ENCODE results near the gene TCAF1. TPM values are rescaled to one million over a fixed set of nuclear protein-coding genes. Genes with fewer than 3 reads are reported as not detected.
"Not testable (repeated sequence)": the region's sequence is repeated elsewhere in the genome, so short reads cannot be mapped to it uniquely, and the experiment has no call there.

Gene TCAF1
- polyA plus RNA-seq, 1 donor (not counting 4 experiments of a cell fraction or from before 2014, with no cell fraction given): 13.3 TPM

GRCh38 chr7:143846692-143847091, 55.3 kb downstream of the TCAF1 start:
- H3K9me1 ChIP-seq (ENCODE audit: control insufficient read depth, extremely low read depth, insufficient read depth, low read length): no peaks in the 10 kb centered on the region
- no peak overlapping the region for H3K4me3 ChIP-seq (ENCODE audit: control insufficient read depth in 2 of 3, extremely low read depth in 1 of 3, insufficient read depth in 2 of 3, low read depth in 1 of 3, low read length in 3 of 3)
- H3K27ac ChIP-seq (ENCODE audit: control insufficient read depth, insufficient read depth, low read length): no peak overlapping the region
- H3K4me2 ChIP-seq (ENCODE audit: control insufficient read depth, extremely low read depth, insufficient read depth, low read depth, low read length): no peak overlapping the region
- FAIRE-seq (no peak), DNase-seq (ENCODE audit: low read depth, low spot score) (no peak)
- dilution Hi-C loops (cut with MboI; ENCODE audit: extremely low pct_ligation_motif_present, low sequenced_read_pairs): no loop called here
- TF ChIP-seq EZH2 (IDR thresholded peaks at IDR 0.05; ENCODE audit: low read length) (no peak), CTCF (optimal IDR thresholded peaks at IDR 0.05 in 1 of 3, IDR thresholded peaks at IDR 0.05 in 1 of 3, conservative IDR thresholded peaks at IDR 0.05 in 1 of 3; ENCODE audit: extremely low read depth in 1 of 3, insufficient read depth in 2 of 3, low read length in 3 of 3) (no peak)
- H2AFZ ChIP-seq (ENCODE audit: control insufficient read depth, low read length): no peak overlapping the region
- H3K9me3 ChIP-seq (ENCODE audit: control insufficient read depth, low read depth, low read length): no peaks in the 10 kb centered on the region
- H3K27me3 ChIP-seq (ENCODE audit: control insufficient read depth, extremely low read depth, insufficient read depth, low read length): no peaks in the 10 kb centered on the region
- no peaks in the 10 kb centered on the region for H4K20me1 ChIP-seq (ENCODE audit: control insufficient read depth, extremely low read depth, insufficient read depth, low read length)
- H3K79me2 ChIP-seq (ENCODE audit: control insufficient read depth, insufficient read depth, low read length): no peaks in the 10 kb centered on the region
- H3K36me3 ChIP-seq (ENCODE audit: control insufficient read depth in 2 of 2, extremely low read depth in 1 of 2, insufficient read depth in 2 of 2, low read length in 2 of 2): no peaks in the 10 kb centered on the region
- H3K4me1 ChIP-seq (ENCODE audit: control insufficient read depth, extremely low read depth, insufficient read depth, low read length): no peaks in the 10 kb centered on the region
- H3K9ac ChIP-seq (ENCODE audit: control insufficient read depth, extremely low read depth, insufficient read depth, low read length): no peak overlapping the region

GRCh38 chr7:143841696-143842095, 60.3 kb downstream of the TCAF1 start:
- FAIRE-seq; H3K9me1 ChIP-seq (ENCODE audit: control insufficient read depth, extremely low read depth, insufficient read depth, low read length); H3K4me1 ChIP-seq (ENCODE audit: control insufficient read depth, extremely low read depth, insufficient read depth, low read length); DNase-seq (ENCODE audit: low read depth, low spot score); H3K36me3 ChIP-seq (ENCODE audit: control insufficient read depth in 2 of 2, extremely low read depth in 1 of 2, insufficient read depth in 2 of 2, low read length in 2 of 2); H4K20me1 ChIP-seq (ENCODE audit: control insufficient read depth, extremely low read depth, insufficient read depth, low read length); dilution Hi-C loops (cut with MboI; ENCODE audit: extremely low pct_ligation_motif_present, low sequenced_read_pairs); H3K4me3 ChIP-seq (ENCODE audit: control insufficient read depth in 2 of 3, extremely low read depth in 1 of 3, insufficient read depth in 2 of 3, low read depth in 1 of 3, low read length in 3 of 3); H3K79me2 ChIP-seq (ENCODE audit: control insufficient read depth, insufficient read depth, low read length); H3K27me3 ChIP-seq (ENCODE audit: control insufficient read depth, extremely low read depth, insufficient read depth, low read length); H3K9ac ChIP-seq (ENCODE audit: control insufficient read depth, extremely low read depth, insufficient read depth, low read length); H3K27ac ChIP-seq (ENCODE audit: control insufficient read depth, insufficient read depth, low read length); H3K9me3 ChIP-seq (ENCODE audit: control insufficient read depth, low read depth, low read length); H3K4me2 ChIP-seq (ENCODE audit: control insufficient read depth, extremely low read depth, insufficient read depth, low read depth, low read length); H2AFZ ChIP-seq (ENCODE audit: control insufficient read depth, low read length): not testable (repeated sequence)

GRCh38 chr7:143840062-143840461, 61.9 kb downstream of the TCAF1 start:
- H3K9me1 ChIP-seq (ENCODE audit: control insufficient read depth, extremely low read depth, insufficient read depth, low read length); H2AFZ ChIP-seq (ENCODE audit: control insufficient read depth, low read length); H3K36me3 ChIP-seq (ENCODE audit: control insufficient read depth in 2 of 2, extremely low read depth in 1 of 2, insufficient read depth in 2 of 2, low read length in 2 of 2); H3K79me2 ChIP-seq (ENCODE audit: control insufficient read depth, insufficient read depth, low read length); H3K9ac ChIP-seq (ENCODE audit: control insufficient read depth, extremely low read depth, insufficient read depth, low read length); DNase-seq (ENCODE audit: low read depth, low spot score); FAIRE-seq; H3K27ac ChIP-seq (ENCODE audit: control insufficient read depth, insufficient read depth, low read length); H4K20me1 ChIP-seq (ENCODE audit: control insufficient read depth, extremely low read depth, insufficient read depth, low read length); H3K4me2 ChIP-seq (ENCODE audit: control insufficient read depth, extremely low read depth, insufficient read depth, low read depth, low read length); H3K4me3 ChIP-seq (ENCODE audit: control insufficient read depth in 2 of 3, extremely low read depth in 1 of 3, insufficient read depth in 2 of 3, low read depth in 1 of 3, low read length in 3 of 3); H3K27me3 ChIP-seq (ENCODE audit: control insufficient read depth, extremely low read depth, insufficient read depth, low read length); H3K4me1 ChIP-seq (ENCODE audit: control insufficient read depth, extremely low read depth, insufficient read depth, low read length); dilution Hi-C loops (cut with MboI; ENCODE audit: extremely low pct_ligation_motif_present, low sequenced_read_pairs); H3K9me3 ChIP-seq (ENCODE audit: control insufficient read depth, low read depth, low read length): not testable (repeated sequence)

Data from keratinocyte (primary cell).